HepG2 (cell line): Measurements from ENCODE around the gene GNMT. TPM values are rescaled to one million over a fixed set of nuclear protein-coding genes. Genes with fewer than 3 reads are reported as not detected.

ENCODE experiments used
- ATF7 ChIP-seq, 2 experiments: fragments of 450-650 bp in 1 of 2; sonication (generic) in 1 of 2; formaldehyde crosslinking in 1 of 2; IDR thresholded peaks; 2 replicates each; pipeline versions ENCODE4 v1.4.0 to v1.6.1; 2016 to 2020; ENCODE audit warnings: antibody characterized with exemption in 1 of 2, mild to moderate bottlenecking in 1 of 2, missing genetic modification reagents in 1 of 2
- ATRX ChIP-seq: sonication (generic); formaldehyde crosslinking; IDR thresholded peaks from 2 replicates; pipeline ENCODE4 v1.4.0; 2020; ENCODE audit warnings: missing genetic modification reagents, borderline replicate concordance
- BRCA1 ChIP-seq: sonication (generic); formaldehyde crosslinking; IDR thresholded peaks from 2 replicates; pipeline ENCODE4 v1.4.0; 2020; ENCODE audit warnings: missing genetic modification reagents
- CBX2 ChIP-seq, 2 experiments: fragments of 200-600 bp in 1 of 2; sonication (generic); formaldehyde crosslinking in 1 of 2; IDR thresholded peaks; 2 replicates each; pipeline versions ENCODE4 v1.7.0 to v1.8.1; 2018 to 2022; ENCODE audit warnings: low read depth in 2 of 2, low read length in 1 of 2, mild to moderate bottlenecking in 1 of 2, missing genetic modification reagents in 1 of 2
- CC2D1A ChIP-seq: sonication (generic); formaldehyde crosslinking; IDR thresholded peaks from 2 replicates; pipeline ENCODE4 v1.8.1; 2023; ENCODE audit warnings: mild to moderate bottlenecking, missing genetic modification reagents
- EHMT2 ChIP-seq: fragments of 200-600 bp; sonication (generic); IDR thresholded peaks from 2 replicates; pipeline ENCODE4 v1.7.0; 2017; ENCODE audit warnings: antibody characterized with exemption, low read depth, low read length, borderline replicate concordance
- GATAD1 ChIP-seq: IDR thresholded peaks from 2 replicates; pipeline ENCODE4 v1.6.1; 2016; ENCODE audit warnings: missing genetic modification reagents, missing compliant biosample characterization
- GATAD2A ChIP-seq: IDR thresholded peaks from 2 replicates; pipeline ENCODE4 v1.6.1; 2016
- HNF4A ChIP-seq: sonication (generic); formaldehyde crosslinking; IDR thresholded peaks from 2 replicates; pipeline ENCODE4 v1.4.0; 2020; ENCODE audit warnings: missing genetic modification reagents
- MAX ChIP-seq: IDR thresholded peaks from 2 replicates; pipeline ENCODE4 v1.6.1; 2012; ENCODE audit warnings: inconsistent platforms
- MZF1 ChIP-seq: sonication (generic); formaldehyde crosslinking; IDR thresholded peaks from 2 replicates; pipeline ENCODE4 v1.8.1; 2023; ENCODE audit warnings: mild to moderate bottlenecking, missing genetic modification reagents, borderline replicate concordance
- NCOA1 ChIP-seq: sonication (generic); formaldehyde crosslinking; IDR thresholded peaks from 2 replicates; pipeline ENCODE4 v1.9.0; 2021; ENCODE audit warnings: missing genetic modification reagents
- NCOR1 ChIP-seq: fragments of 200-600 bp; sonication (generic); IDR thresholded peaks from 2 replicates; pipeline ENCODE4 v1.7.0; 2017; ENCODE audit warnings: antibody characterized with exemption, low read length, borderline replicate concordance
- PHF5A ChIP-seq: IDR thresholded peaks from one replicate; pipeline ENCODE4 v1.6.1; 2018; ENCODE audit warnings: low read depth, missing genetic modification reagents; ENCODE audit not compliant: unreplicated experiment
- POLR2AphosphoS2 ChIP-seq: IDR thresholded peaks from 2 replicates; pipeline ENCODE4 v1.6.1; 2011; ENCODE audit warnings: low read depth, low read length, improper control_type of control experiment
- PRMT3 ChIP-seq: sonication (generic); formaldehyde crosslinking; IDR thresholded peaks from 2 replicates; pipeline ENCODE4 v1.8.1; 2022; ENCODE audit warnings: low read depth, mild to moderate bottlenecking, moderate library complexity, missing genetic modification reagents, borderline replicate concordance
- TMF1 ChIP-seq: sonication (generic); formaldehyde crosslinking; IDR thresholded peaks from 2 replicates; pipeline ENCODE4 v1.8.1; 2022; ENCODE audit warnings: low read depth, missing genetic modification reagents
- U2AF1 ChIP-seq: fragments of 200-400 bp; formaldehyde crosslinking; optimal IDR thresholded peaks from 2 replicates; pipeline ENCODE3; 2017; ENCODE audit warnings: mild to moderate bottlenecking, low read depth, low read length
- ZNF20 ChIP-seq: sonication (generic); formaldehyde crosslinking; IDR thresholded peaks from 2 replicates; pipeline ENCODE4 v1.4.0; 2020; ENCODE audit warnings: mild to moderate bottlenecking, moderate library complexity, missing genetic modification reagents
- ZNF296 ChIP-seq: sonication (generic); formaldehyde crosslinking; conservative IDR thresholded peaks from 2 replicates; pipeline ENCODE4 v1.5.0; 2020; ENCODE audit warnings: mild to moderate bottlenecking, missing genetic modification reagents
- ZNF382 ChIP-seq: sonication (generic); formaldehyde crosslinking; IDR thresholded peaks from 2 replicates; pipeline ENCODE4 v1.5.0; 2020; ENCODE audit warnings: missing genetic modification reagents, mild to moderate bottlenecking, borderline replicate concordance
- ZNF383 ChIP-seq: sonication (generic); formaldehyde crosslinking; IDR thresholded peaks from 2 replicates; pipeline ENCODE4 v1.4.0; 2020; ENCODE audit warnings: missing genetic modification reagents, mild to moderate bottlenecking, borderline replicate concordance
- ZNF414 ChIP-seq: sonication (generic); formaldehyde crosslinking; IDR thresholded peaks from 2 replicates; pipeline ENCODE4 v1.5.0; 2020; ENCODE audit warnings: missing genetic modification reagents
- ZNF724P ChIP-seq: sonication (generic); formaldehyde crosslinking; IDR thresholded peaks from 2 replicates; pipeline ENCODE4 v1.8.0; 2022; ENCODE audit warnings: missing genetic modification reagents, borderline replicate concordance
- ZNF784 ChIP-seq: sonication (generic); formaldehyde crosslinking; IDR thresholded peaks from 2 replicates; pipeline ENCODE4 v1.5.1; 2020; ENCODE audit warnings: missing genetic modification reagents, mild to moderate bottlenecking, borderline replicate concordance
- ZSCAN25 ChIP-seq: sonication (generic); formaldehyde crosslinking; IDR thresholded peaks from 2 replicates; pipeline ENCODE4 v1.8.0; 2022; ENCODE audit warnings: mild to moderate bottlenecking, missing genetic modification reagents
- polyA plus RNA-seq, 8 experiments: library from polyadenylated mRNA; depleted of rRNA in 3 of 8; stranded (reverse) in 7 of 8; unstranded in 1 of 8; fragments of >200 nt; fragmentation: Illumina TruSeq in 4 of 8; extraction: Trizol in 4 of 8; gene quantifications; 2 replicates each; pipeline versions ENCODE4 v1.2.1 to v1.2.3, GENCODE V29; 2011 to 2016; ENCODE audit warnings: low read depth in 4 of 8, missing spikeins in 1 of 8, mixed read lengths in 1 of 8; ENCODE audit not compliant: insufficient read depth in 1 of 8
- total RNA-seq, 5 experiments: library from RNA; depleted of rRNA; stranded (reverse); fragments of >200 nt; fragmentation: Illumina TruSeq; extraction: Trizol; gene quantifications; 2 replicates each; pipeline ENCODE4 v1.2.3, GENCODE V29; 2016; ENCODE audit warnings: low read depth in 1 of 5
- TF ChIP-seq, protein P1 (sequence below): sonication (generic); formaldehyde crosslinking; IDR thresholded peaks from 2 replicates; pipeline ENCODE4 v1.4.0; 2020; ENCODE audit warnings: mild to moderate bottlenecking, missing genetic modification reagents

Gene GNMT
- total and polyA plus RNA-seq, 2 of the 13 experiments (the other 11 are each of a cell fraction or from before 2014, with no cell fraction given), result 2.8 to 7.0 TPM

GRCh38 chr6:42984001-42984923, 23.7 kb downstream of the GNMT start, which contains the start of gene PPP2R5D (continued):
- no peak; the same call in 1 of the 2 replicates for TF ChIP-seq NCOA1 (CRISPR knock-in tag)
- peak; percentile 84 for TF ChIP-seq TMF1 (CRISPR knock-in tag)
- peak; percentile 33 for TF ChIP-seq HNF4A (CRISPR knock-in tag)
- no peak for TF ChIP-seq ZNF414
- TF ChIP-seq CBX2 (IDR thresholded peaks at IDR 0.05; ENCODE audit: low read depth, low read length), result no peak
- TF ChIP-seq CBX2 (CRISPR knock-in tag; IDR thresholded peaks at IDR 0.05; ENCODE audit: low read depth), result 0 out of 2 replicates have a peak, but pooled peaks have one; percentile 34
- TF ChIP-seq PRMT3, result no peak
- no peak for TF ChIP-seq ZNF20 (CRISPR knock-in tag)
- TF ChIP-seq PHF5A, result peak; percentile 72
- TF ChIP-seq ZSCAN25 (CRISPR knock-in tag), result no peak
- TF ChIP-seq NCOR1, result peak; percentile 24; the same call in 1 of the 2 replicates
- TF ChIP-seq, protein P1, sequence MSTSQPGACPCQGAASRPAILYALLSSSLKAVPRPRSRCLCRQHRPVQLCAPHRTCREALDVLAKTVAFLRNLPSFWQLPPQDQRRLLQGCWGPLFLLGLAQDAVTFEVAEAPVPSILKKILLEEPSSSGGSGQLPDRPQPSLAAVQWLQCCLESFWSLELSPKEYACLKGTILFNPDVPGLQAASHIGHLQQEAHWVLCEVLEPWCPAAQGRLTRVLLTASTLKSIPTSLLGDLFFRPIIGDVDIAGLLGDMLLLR (CRISPR knock-in tag), result peak; percentile 73
- TF ChIP-seq ATRX, result no peak
- TF ChIP-seq CC2D1A (CRISPR knock-in tag), result 0 out of 2 replicates have a peak, but pooled peaks have one; percentile 23
- TF ChIP-seq U2AF1, result no peak
- TF ChIP-seq ZNF382 (CRISPR knock-in tag), result no peak
- peak; percentile 18 for TF ChIP-seq MAX
- TF ChIP-seq EHMT2, result no peak
- no peak for TF ChIP-seq ATF7 (IDR thresholded peaks at IDR 0.05)
- TF ChIP-seq ATF7 (CRISPR knock-in tag; IDR thresholded peaks at IDR 0.05), result no peak
- TF ChIP-seq GATAD1 (CRISPR knock-in tag), result no peak; the same call in 1 of the 2 replicates
- peak; percentile 38; the same call in 1 of the 2 replicates for TF ChIP-seq GATAD2A (CRISPR knock-in tag)
- peak; percentile 13; the same call in 1 of the 2 replicates for TF ChIP-seq ZNF383
- TF ChIP-seq BRCA1 (CRISPR knock-in tag), result peak; percentile 85
- peak; percentile 38 for TF ChIP-seq ZNF784 (CRISPR knock-in tag)
- TF ChIP-seq ZNF296 (CRISPR knock-in tag), result no peak
- no peak for TF ChIP-seq MZF1 (CRISPR knock-in tag)
- TF ChIP-seq POLR2AphosphoS2, result no peak
- peak; percentile 16; the same call in 1 of the 2 replicates for TF ChIP-seq ZNF724P (CRISPR knock-in tag)
